Measurements from ENCODE around the gene ANKS1B. TPM values are rescaled to one million over a fixed set of nuclear protein-coding genes. Genes with fewer than 3 reads are reported as not detected.

Gene ANKS1B
- total RNA-seq, 2 donors from 2014 or later: 45.5 to 65.9 TPM

- TF ChIP-seq CTCF (IDR thresholded peaks at IDR 0.05): no peak
- Histone ChIP-seq H3K4me1 (ENCODE audit: control insufficient read depth in 1 of 2, low read depth in 2 of 2) (peaks cover 0 to 15% of the 10 kb centered on the region in 2 donors), H3K27me3 (replicated peaks; ENCODE audit: insufficient read depth) (no peaks in the 10 kb centered on the region), H3K4me3 (no peak overlapping the region), H3K27ac (no peak overlapping the region), H3K9me3 (no peaks in the 10 kb centered on the region), H3K36me3 (no peaks in the 10 kb centered on the region)
- no peak for DNase-seq (ENCODE audit: low spot score)
- ATAC-seq (ENCODE audit: insufficient number of reproducible peaks, low FRiP score, low read depth): no peak
These were observed 105.3 kb downstream of the ANKS1B start for GRCh38 chr12:99879439-99879838.

- DNase-seq (ENCODE audit: low spot score) (no peak), ATAC-seq (ENCODE audit: insufficient number of reproducible peaks, low FRiP score, low read depth) (no peak)
- Histone ChIP-seq H3K27me3 (replicated peaks; ENCODE audit: insufficient read depth) (no peaks in the 10 kb centered on the region), H3K36me3 (no peaks in the 10 kb centered on the region), H3K4me3 (no peak overlapping the region), H3K9me3 (no peaks in the 10 kb centered on the region), H3K27ac (no peak overlapping the region), H3K4me1 (ENCODE audit: control insufficient read depth in 1 of 2, low read depth in 2 of 2) (peaks cover 3 to 19% of the 10 kb centered on the region in 2 donors)
- no peak for TF ChIP-seq CTCF (IDR thresholded peaks at IDR 0.05)
These were observed 109.7 kb downstream of the ANKS1B start for GRCh38 chr12:99875081-99875480.

- H3K27me3 ChIP-seq (replicated peaks; ENCODE audit: insufficient read depth): no peaks in the 10 kb centered on the region
- ATAC-seq (ENCODE audit: insufficient number of reproducible peaks, low FRiP score, low read depth): no peak
- no peak for TF ChIP-seq CTCF (IDR thresholded peaks at IDR 0.05)
- peaks cover 7 to 23% of the 10 kb centered on the region in 2 donors for H3K4me1 ChIP-seq (ENCODE audit: control insufficient read depth in 1 of 2, low read depth in 2 of 2)
- H3K9me3 ChIP-seq: no peaks in the 10 kb centered on the region
- DNase-seq (ENCODE audit: low spot score): no peak
- no peak overlapping the region for H3K27ac ChIP-seq
- H3K36me3 ChIP-seq: no peaks in the 10 kb centered on the region
- H3K4me3 ChIP-seq: no peak overlapping the region
These were observed 114.7 kb downstream of the ANKS1B start for GRCh38 chr12:99870085-99870484.

GRCh38 chr12:99861731-99862130 is 123.0 kb downstream of the ANKS1B start:
- Histone ChIP-seq H3K27ac (no peak overlapping the region), H3K4me3 (no peak overlapping the region), H3K9me3 (no peaks in the 10 kb centered on the region), H3K27me3 (replicated peaks; ENCODE audit: insufficient read depth) (no peaks in the 10 kb centered on the region), H3K4me1 (ENCODE audit: control insufficient read depth in 1 of 2, low read depth in 2 of 2) (peaks cover 4 to 23% of the 10 kb centered on the region in 2 donors), H3K36me3 (no peaks in the 10 kb centered on the region)
- ATAC-seq (ENCODE audit: insufficient number of reproducible peaks, low FRiP score, low read depth): no peak
- TF ChIP-seq CTCF (IDR thresholded peaks at IDR 0.05): no peak
- DNase-seq (ENCODE audit: low spot score): no peak

- Histone ChIP-seq H3K27me3 (replicated peaks; ENCODE audit: insufficient read depth) (no peaks in the 10 kb centered on the region), H3K9me3 (no peaks in the 10 kb centered on the region), H3K4me1 (ENCODE audit: control insufficient read depth in 1 of 2, low read depth in 2 of 2) (peaks cover 0 to 16% of the 10 kb centered on the region in 2 donors), H3K36me3 (no peaks in the 10 kb centered on the region), H3K4me3 (no peak overlapping the region), H3K27ac (no peak overlapping the region)
- DNase-seq (ENCODE audit: low spot score): no peak
- no peak for TF ChIP-seq CTCF (IDR thresholded peaks at IDR 0.05)
- ATAC-seq (ENCODE audit: insufficient number of reproducible peaks, low FRiP score, low read depth): no peak
These were observed 125.6 kb downstream of the ANKS1B start for GRCh38 chr12:99859126-99859525.
